ELR (cell line): ENCODE measurements around the gene C3orf70.

Experiments
- DNase-seq: peaks from one replicate; pipeline ENCODE4 v3.0.0-alpha.2; 2015; ENCODE audit warnings: low read depth

C3orf70 gene

DNA sequence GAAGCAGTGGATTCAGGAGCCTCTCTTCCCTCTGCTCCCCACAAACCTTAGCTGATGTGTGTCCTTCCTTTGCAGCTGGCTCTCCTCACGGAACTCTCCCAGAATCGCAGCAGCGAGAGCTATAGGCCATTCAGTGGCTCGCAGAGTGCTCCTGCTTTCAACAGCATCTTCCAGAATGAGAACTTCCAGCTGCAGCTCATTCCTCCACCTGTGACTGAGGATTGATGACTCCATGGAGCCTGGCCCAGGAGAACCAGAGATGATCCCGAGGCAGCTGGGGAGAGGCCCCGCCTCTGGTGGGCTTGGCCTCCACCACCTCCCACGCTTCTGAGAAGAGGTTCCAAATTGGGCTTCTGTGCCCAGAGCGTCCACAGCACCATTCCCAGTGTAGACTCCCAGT lies 101.1 kb downstream of the C3orf70 start:
- no peak for DNase-seq

- DNase-seq, result no peak
Measured at GRCh38 chr3:185049710-185050109, 103.2 kb downstream of the C3orf70 start.

DNA sequence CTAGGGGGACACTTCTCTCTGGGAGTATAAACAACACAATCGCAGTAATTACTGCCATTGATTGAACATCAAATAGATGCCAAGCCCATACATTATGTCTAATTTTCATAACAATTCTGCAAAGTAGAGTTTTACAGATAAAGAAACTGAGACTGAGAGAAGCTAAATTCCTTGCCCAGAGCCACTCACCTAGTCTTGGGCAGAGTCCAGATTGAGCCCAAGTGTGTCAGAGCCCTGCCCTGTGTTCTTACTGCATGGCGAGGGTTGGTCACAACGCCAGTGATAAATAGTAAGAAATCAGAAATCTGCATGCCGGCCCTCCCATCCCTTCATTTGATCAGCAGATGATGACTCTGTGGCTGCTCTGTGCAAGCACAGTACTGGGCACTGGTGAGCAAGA lies 106.3 kb downstream of the C3orf70 start:
- no peak for DNase-seq

DNA sequence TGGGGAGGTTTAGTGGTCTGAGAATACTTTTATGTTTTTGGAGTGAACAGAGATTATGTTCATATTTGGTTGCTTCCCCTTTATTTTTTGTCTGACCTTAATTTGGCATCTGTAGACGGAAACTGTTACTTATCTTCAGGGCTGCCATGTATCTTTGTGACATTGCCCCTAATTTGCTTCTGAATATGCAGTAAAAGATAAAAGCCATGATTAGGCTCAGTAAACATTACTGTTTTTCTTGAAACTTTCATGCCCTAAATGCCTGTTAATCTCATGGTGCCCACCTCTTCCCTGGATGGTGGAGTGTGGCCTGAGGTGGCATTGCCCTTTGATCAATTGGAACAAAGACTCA lies 106.7 kb downstream of the C3orf70 start:
- DNase-seq, result no peak

DNA sequence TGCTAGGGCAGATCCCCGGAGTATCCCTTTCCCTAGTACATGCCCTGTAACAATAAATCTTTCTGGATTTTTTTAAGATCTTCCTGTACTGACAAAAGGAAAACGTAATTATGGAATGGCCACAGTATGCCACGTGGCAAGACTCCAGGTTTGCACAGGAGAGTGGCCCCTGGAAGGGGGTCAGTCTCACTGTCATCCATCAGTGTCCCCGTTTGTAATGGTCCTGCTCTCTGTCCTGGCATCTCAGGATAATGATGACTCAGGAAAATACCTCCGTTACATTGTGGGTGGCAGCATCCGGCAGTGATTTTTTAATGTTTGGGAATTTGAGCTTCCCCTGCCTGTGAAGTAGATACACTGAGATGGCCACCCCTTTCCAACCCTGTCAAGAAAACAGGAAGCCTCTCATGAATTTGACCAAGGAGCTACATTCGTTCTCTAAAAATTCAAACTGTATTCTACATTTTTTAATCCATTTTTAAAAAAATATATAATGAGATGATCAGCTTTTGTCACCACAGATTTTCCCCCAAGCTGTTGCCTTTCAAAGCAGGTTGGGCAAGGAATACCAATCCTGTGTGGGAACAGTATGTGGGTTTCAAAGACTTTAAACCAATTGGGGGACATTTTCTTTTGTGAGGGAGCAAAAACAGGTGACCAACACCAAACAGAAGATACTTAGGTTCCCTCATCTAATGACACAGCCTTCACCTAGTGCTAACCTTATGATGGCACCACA lies 110.4 kb downstream of the C3orf70 start:
- no peak for DNase-seq

DNA sequence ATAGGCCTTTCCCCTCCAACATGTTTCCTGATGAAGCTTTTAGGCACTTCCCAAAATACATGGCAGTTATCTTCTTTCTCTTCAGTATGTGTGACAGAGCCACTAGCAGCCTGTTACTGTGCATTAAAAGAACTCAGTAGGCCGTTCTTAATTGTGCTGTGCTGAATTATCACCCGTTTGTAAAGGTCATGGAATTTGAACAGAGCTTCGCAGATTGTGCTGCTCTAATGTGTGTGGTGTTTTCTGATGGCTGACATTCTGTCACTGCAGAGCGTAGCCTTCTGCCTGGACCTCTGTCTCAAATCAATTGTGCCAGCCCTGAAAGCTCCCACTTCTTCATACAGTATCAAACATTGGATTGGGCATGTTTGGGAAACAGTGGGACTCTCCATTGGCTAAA lies 111.3 kb downstream of the C3orf70 start:
- no peak for DNase-seq

DNA sequence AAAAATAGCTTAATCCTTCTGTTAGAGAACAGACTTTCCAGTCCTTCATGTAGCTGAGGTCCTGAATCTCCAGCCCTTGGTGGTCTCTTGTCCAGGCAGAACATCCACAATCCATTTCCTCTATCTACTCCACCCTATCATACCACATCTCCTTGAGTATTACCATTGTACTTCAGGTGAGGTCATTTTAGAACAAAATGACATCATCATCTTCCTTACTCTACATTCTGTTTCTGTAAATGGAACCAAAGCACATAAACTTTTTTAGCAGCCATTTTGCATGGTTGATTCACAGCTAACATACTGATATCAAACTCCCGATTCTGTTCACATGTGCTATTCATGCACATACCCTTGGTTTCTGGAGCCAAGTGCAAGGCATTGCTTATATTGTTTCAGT lies 112.4 kb downstream of the C3orf70 start:
- DNase-seq, result no peak

- no peak for DNase-seq
Measured at GRCh38 chr3:185037801-185038200, 115.1 kb downstream of the C3orf70 start.

DNA sequence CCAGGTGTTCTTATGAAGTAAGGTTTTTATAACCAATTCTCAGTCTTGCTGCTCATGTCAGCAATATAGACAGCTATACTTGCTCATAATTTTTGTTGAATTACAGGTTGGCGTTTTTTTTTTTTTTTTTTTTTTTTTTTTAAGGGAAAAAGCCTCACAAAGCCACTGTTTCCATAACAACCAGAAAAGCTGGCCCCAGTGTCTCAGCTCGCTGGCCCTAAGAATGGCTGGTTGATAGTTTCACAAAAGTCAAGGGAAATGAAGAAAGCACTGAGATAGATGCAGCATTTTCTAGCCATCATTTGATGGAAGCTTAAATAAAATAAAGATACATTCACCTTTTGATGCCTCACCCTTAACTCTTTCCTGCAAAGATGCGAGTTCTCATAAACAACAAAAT lies 121.9 kb downstream of the C3orf70 start:
- no peak for DNase-seq

DNA sequence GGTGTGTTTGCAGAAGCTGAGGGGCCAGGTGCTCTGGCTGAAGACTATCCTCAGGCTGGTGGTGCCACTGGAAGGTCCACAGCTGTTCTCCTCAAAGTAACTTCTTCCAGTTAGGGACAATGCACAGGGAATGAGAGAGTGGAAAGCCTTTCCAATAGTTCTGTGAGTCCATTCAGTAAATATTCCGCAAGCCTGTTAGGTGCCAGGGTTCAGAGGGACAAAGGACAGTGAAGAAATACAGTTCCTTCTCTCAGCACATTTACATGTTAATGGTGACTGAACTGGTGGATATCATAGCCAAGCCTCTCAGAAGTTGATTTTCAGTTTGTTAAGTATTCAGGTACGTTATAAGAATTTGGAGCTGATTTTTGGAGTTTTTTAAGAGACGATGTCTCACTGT lies 122.5 kb downstream of the C3orf70 start:
- DNase-seq, result no peak

GRCh38 chr3:185029086-185029485 lies 123.8 kb downstream of the C3orf70 start:
- no peak for DNase-seq

GRCh38 chr3:185028121-185028520 lies 124.7 kb downstream of the C3orf70 start:
- DNase-seq, result no peak
